Activated CD8-positive, alpha-beta memory T cell treated with anti-CD3 and anti-CD28 coated beads for 36 hours (primary cell): ENCODE results near the gene RXFP3. TPM values are rescaled to one million over a fixed set of nuclear protein-coding genes. Genes with fewer than 3 reads are reported as not detected.
"Not testable (repeated sequence)": the region's sequence is repeated elsewhere in the genome, so short reads cannot be mapped to it uniquely, and the experiment has no call there.

ENCODE experiments used
- CTCF ChIA-PET: fragments of 350-600 bp; sonication (Branson Sonifier 250); formaldehyde crosslinking; loops from one replicate; lab custom pipeline; 2021; ENCODE audit warnings: antibody characterized with exemption; lab: Charles Lee
- POLR2A ChIA-PET: fragments of 350-600 bp; sonication (Branson Sonifier 250); formaldehyde crosslinking; loops from one replicate; lab custom pipeline; 2021; ENCODE audit warnings: antibody characterized with exemption; lab: Charles Lee
- total RNA-seq, 2 experiments: library from RNA; stranded (reverse); gene quantifications; one replicate each; pipeline ENCODE4 v1.2.3, GENCODE V29; 2021

Gene RXFP3
- not detected for total RNA-seq

GRCh38 chr5:33936381-33937016 lies at the start of gene RXFP3:
TSS of gene RXFP3 (plus strand) at chr5:33936386. CDS start at chr5:33936741, 355 bp downstream.
- ChIA-PET CTCF (interaction anchor here (1.2 kb wide), 1 partner anchor 23 kb away, joined by 4 read pairs; no protein-coding TSS in a partner anchor), POLR2A (no interaction called here)

DNA sequence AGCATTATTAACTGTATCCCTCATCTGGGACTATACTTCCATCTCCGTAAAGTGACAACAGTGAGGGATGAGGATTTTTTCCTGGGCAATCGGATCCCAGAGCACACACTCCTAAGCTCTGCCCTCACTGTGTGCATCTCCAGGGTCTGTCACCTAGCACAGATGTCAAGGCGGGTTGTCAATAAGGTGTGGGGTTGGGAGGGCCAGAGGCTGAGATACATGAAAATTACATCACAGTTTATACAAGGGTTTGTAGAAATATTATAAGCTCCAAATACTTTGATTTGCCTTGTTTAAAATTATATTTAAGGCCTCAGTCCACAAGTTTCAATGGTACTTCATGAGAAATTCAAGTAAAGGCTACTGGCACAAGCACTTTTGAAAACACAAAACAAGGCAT lies 48.9 kb upstream of the RXFP3 start:
- CTCF ChIA-PET: no interaction called here

GRCh38 chr5:33888587-33888986 lies 47.6 kb upstream of the RXFP3 start:
- CTCF ChIA-PET: no interaction called here
- POLR2A ChIA-PET: no interaction called here

More for the DNA sequence above, 48.9 kb upstream of the RXFP3 start:
- POLR2A ChIA-PET: no interaction called here

GRCh38 chr5:33890131-33891032 lies 45.8 kb upstream of the RXFP3 start:
- ChIA-PET POLR2A (no interaction called here), CTCF (no interaction called here)

GRCh38 chr5:33891446-33891787 lies 44.8 kb upstream of the RXFP3 start:
- CTCF ChIA-PET: interaction anchor here (1.2 kb wide), 1 partner anchor 44 kb away, joined by 4 read pairs; no protein-coding TSS in a partner anchor
- POLR2A ChIA-PET: no interaction called here

DNA sequence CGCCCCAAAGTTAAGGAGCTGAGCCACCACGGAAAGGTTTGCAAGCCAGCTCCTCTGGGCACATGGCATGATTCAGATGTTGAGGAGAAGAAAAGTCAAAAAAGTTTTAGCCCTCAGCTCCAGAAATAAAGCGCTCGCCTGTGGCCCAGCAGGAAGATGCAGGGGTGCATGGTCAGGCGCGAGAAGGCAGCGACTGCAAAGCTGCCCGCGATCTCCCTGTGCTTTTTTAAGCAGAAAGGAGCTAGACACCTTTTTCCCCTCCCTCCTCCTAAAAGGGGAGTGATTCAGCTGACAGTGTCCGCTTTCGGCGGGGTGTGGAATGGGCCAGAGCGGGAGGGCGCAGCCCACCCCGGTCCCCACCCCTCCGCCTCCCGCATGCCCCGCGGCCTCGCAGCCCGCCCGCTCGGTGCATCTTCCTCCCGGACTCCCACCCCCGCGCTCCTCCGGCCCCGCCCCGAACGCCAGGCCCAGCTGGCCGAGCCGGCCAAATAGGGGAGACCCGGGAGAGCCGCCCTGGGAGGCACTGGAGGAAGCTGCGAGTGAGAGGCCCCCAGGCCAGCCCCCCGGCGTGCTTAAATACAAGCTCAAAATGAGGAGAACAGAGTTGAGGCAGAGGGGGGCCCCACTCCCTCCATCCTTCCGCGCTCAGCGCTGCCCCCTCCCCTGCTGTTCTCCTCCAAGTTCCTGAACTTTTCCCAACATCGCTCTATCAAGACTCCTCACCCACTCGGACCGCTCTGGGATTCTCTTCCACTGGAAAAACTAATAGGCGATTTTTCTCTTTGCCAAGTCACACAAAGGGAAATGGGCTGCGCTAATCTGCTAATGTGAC lies 44.2 kb upstream of the RXFP3 start, which contains the start of gene ADAMTS12:
TSS of gene ADAMTS12 (minus strand) at position 203 of the 832 bp plus-strand sequence. CDS start at position 69, 134 bp downstream.
- ChIA-PET CTCF (interaction anchor here (1.2 kb wide), 1 partner anchor 43 kb away, joined by 4 read pairs; no protein-coding TSS in a partner anchor), POLR2A (no interaction called here)

- CTCF ChIA-PET: no interaction called here
- POLR2A ChIA-PET: no interaction called here
These were observed 43.5 kb upstream of the RXFP3 start for GRCh38 chr5:33892620-33893137.

- ChIA-PET POLR2A (no interaction called here), CTCF (no interaction called here)
These were observed 41.6 kb upstream of the RXFP3 start for GRCh38 chr5:33894566-33894965.

DNA sequence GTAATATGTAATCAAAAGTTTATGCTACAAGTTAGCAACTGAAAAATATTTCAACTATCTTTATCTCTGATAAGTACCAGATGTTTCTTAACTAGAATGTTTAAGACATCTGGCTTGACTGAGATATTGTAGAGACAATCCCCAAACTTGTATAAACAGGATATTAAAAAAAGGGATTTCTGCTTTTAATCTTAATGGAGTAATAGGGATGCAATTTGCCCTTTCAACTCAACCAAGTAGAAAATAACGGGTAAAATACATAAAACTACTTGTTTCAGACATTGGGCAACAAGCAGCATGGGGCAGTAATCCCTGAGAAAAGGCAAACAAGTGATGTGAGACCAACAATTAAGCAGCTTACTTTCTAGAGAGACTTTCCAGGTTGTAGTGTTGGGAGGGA lies 35.0 kb upstream of the RXFP3 start:
- POLR2A ChIA-PET: no interaction called here
- CTCF ChIA-PET: no interaction called here

GRCh38 chr5:33903118-33903517 lies 33.1 kb upstream of the RXFP3 start:
- ChIA-PET CTCF (no interaction called here), POLR2A (no interaction called here)

- ChIA-PET POLR2A (no interaction called here), CTCF (no interaction called here)
These were observed 30.8 kb upstream of the RXFP3 start for GRCh38 chr5:33905381-33905780.

GRCh38 chr5:33906248-33906647 lies 29.9 kb upstream of the RXFP3 start:
- CTCF ChIA-PET, POLR2A ChIA-PET: not testable (repeated sequence)

DNA sequence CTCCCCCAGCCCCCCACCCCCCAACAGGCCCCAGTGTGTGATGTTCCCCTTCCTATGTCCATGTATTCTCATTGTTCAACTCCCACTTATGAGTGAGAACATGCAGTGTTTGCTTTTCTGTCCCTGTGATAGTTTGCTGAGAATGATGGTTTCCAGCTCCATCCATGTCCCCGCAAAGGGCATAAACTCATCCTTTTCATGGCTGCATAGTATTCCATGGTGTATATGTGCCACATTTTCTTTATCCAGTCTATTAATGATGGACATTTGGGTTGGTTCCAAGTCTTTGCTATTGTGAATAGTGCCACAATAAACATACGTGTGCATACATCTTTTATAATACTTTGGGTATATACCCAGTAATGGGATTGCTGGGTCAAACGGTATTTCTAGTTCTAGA lies 21.3 kb upstream of the RXFP3 start:
- POLR2A ChIA-PET, CTCF ChIA-PET: not testable (repeated sequence)

DNA sequence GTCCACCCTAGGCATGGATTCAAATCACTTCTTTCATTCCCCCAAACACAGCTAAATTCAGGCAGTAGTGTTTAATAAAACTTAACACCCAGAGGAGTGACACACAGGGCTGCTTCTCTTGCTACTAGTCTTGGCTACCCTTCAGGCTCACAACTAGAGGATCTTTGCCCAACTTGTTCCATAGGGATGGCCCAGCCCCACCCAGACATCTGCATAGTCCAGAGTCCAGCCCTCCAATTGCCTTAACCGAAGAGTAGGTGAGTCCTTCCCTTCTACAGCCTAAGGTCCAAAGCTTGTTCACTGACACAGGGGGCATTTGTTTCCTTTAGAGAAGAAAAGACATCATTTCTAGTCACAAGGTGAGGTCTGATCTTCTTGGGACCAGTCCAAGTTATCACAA lies 15.2 kb upstream of the RXFP3 start:
- POLR2A ChIA-PET: no interaction called here
- CTCF ChIA-PET: no interaction called here

- POLR2A ChIA-PET: no interaction called here
- CTCF ChIA-PET: no interaction called here
These were observed 10.9 kb upstream of the RXFP3 start for GRCh38 chr5:33925278-33925677.

DNA sequence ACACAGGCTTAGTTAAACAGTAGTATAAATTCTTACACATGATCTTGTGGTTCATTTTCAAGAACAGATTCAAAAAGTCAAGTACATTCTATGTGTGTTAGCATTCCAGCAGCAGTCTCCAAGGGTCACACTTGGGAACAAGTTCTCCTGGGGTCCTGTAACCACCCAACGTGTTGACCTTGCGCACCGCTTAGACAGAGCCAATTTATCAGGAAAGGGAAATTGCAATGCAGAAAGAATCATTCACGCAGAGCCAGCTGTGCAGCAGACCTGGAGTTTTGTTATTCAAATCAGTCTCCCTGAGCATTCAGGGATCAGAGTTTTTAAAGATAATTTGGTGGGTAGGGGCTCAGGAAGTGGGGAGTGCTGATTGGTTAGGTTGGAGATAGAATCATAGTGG lies 8.5 kb upstream of the RXFP3 start:
- ChIA-PET CTCF (no interaction called here), POLR2A (no interaction called here)

GRCh38 chr5:33928283-33928682 lies 7.9 kb upstream of the RXFP3 start:
- POLR2A ChIA-PET: no interaction called here
- CTCF ChIA-PET: no interaction called here

DNA sequence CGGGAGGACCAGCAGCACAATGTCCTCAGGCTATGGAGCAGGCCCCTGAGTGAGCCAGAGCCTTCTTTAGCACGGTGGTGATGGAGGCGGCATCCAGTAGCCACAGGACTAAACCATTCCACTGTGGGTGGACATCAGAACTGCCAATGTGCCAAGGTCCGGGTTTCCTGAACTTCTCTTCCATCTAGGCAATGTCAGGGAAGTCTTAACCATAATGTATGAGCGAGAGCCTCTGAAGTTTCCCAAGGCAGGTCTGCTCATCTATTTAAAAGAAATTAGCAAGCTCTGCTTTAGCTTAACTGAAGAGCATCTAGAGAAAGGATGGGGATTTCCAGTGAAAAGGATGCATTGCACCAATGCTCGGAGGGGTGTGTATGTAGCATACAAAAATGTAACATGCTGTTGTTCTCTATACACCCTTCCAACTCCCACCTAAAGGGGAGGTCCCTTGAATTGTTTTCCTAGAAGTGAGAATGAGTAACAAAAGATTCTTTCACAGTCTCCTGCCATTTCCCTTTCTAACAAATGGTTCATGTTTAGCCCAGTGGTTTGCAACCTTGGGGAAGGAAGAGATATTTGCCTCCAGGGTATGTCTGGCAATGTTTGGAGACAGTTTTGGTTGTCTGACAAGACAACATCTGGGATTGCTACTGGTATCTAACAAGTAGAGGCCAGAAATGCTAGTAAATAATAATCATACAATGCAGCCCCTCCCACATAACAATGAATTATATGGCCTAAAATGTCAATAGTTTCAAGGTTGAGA lies 6.1 kb upstream of the RXFP3 start:
- ChIA-PET CTCF (no interaction called here), POLR2A (no interaction called here)

DNA sequence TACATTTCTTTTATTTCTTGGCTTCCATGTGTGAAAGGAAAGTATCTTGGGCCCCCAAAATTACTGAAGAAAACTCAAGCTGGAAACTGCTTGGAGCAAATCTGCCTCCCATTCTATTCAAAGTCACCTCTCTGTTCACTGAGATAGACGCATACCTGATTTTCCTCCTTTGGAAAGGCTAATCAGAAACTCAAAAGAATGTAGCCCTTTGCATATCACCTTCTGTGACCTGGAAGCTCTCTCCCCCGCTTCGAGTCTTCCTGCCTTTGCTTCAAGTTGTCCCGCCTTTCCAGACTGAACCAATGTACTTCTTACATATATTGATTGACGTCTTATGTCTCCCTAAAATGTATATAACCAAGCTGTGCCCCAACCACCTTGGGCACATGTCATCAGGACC lies 5.0 kb upstream of the RXFP3 start:
- CTCF ChIA-PET: interaction anchor here (0.7 kb wide), 1 partner anchor 508 kb away, joined by 3 read pairs; no protein-coding TSS in a partner anchor
- POLR2A ChIA-PET: interaction anchor here (0.6 kb wide), 1 partner anchor 161 kb away, joined by 3 read pairs; no protein-coding TSS in a partner anchor
